Prostate gland (tissue), 2 donors: Measurements from ENCODE around the gene LGI1. TPM values are rescaled to one million over a fixed set of nuclear protein-coding genes. Genes with fewer than 3 reads are reported as not detected.

Experiments used
- DNase-seq: peaks from one replicate; pipeline ENCODE4 v3.0.0-alpha.2; 2019; ENCODE audit warnings: low spot score
- H3K27ac ChIP-seq, 2 donors: fragments of 200-600 bp; sonication (generic); 2 replicates each; pipeline ENCODE4 v1.5.1; 2017 to 2019
- H3K27me3 ChIP-seq: fragments of 200-600 bp; sonication (generic); replicated peaks from 2 replicates; pipeline ENCODE4 v1.5.1; 2019; ENCODE audit not compliant: insufficient read depth
- H3K36me3 ChIP-seq, 2 donors: fragments of 200-600 bp; sonication (generic); 1 replicate in 1 of 2; 2 replicates in 1 of 2; pipeline versions ENCODE4 v1.5.1 to v1.8.1; 2017 to 2019
- H3K4me1 ChIP-seq: fragments of 200-600 bp; sonication (generic); replicated peaks from 2 replicates; pipeline ENCODE4 v1.5.1; 2019
- H3K4me3 ChIP-seq, 2 donors: fragments of 200-600 bp; sonication (generic); 2 replicates each; pipeline ENCODE4 v1.5.1; 2017 to 2019
- H3K9me3 ChIP-seq: fragments of 200-600 bp; sonication (generic); 2 replicates; pipeline ENCODE4 v1.5.1; 2017
- POLR2A ChIP-seq: fragments of 450-650 bp; IDR thresholded peaks from one replicate; pipeline ENCODE4 v1.6.1; 2016; ENCODE audit warnings: antibody characterized with exemption, mild to moderate bottlenecking
- POLR2AphosphoS5 ChIP-seq: sonication (generic); formaldehyde crosslinking; IDR thresholded peaks from one replicate; pipeline ENCODE4 v1.6.1; 2017; ENCODE audit warnings: antibody characterized with exemption
- WGBS: methylation state at CpG from one replicate; pipeline ENCODE4 v1.1.5; 2018; 5-methylcytosine and 5-hydroxymethylcytosine counted together
- intact Hi-C: fragments of 100-400 bp; cut with DNase I; formaldehyde crosslinking; loops from one replicate; pipeline ENCODE4 v1.14.2; 2022
- total RNA-seq, 2 donors: library from RNA; depleted of rRNA; stranded (reverse); fragments of >200 nt; gene quantifications; one replicate each; pipeline ENCODE4 v1.1.0, GENCODE V29; 2016
- TF ChIP-seq, protein P1 (sequence below), 4 experiments: fragments of 200-600 bp in 2 of 4; fragments of 450-650 bp in 2 of 4; sonication (generic) in 2 of 4; IDR thresholded peaks; 1 replicate in 3 of 4; 2 replicates in 1 of 4; pipeline ENCODE4 v1.5.1; 2016 to 2019; ENCODE audit warnings: antibody characterized with exemption in 4 of 4, mild to moderate bottlenecking in 2 of 4, moderate library complexity in 2 of 4

LGI1 gene
- total RNA-seq, 2 donors from 2014 or later = 0.23 to 0.91 TPM

DNA sequence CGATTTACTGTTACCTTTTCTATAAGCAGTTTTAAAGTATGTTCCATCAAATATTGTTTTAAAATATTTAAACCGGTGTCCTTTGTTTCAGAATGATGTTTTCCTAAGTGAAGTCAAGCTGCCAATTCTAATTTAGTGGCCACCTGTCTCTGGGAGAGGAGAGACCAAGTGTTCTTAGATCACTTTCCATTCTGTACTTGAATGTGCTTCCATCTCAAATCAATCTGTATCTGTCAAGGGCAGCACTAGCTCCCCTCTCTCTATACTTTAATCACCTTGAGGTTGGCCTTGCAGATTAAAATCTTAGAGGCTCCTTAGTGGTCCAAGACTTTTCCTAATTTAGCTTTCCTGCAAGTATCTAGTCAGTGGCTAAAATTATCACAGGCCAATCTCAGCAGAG is 49.6 kb downstream of the LGI1 start:
- Histone ChIP-seq H3K36me3 (no peaks in the 10 kb centered on the region), H3K27ac (no peak overlapping the region), H3K4me1 (no peaks in the 10 kb centered on the region), H3K9me3 (no peaks in the 10 kb centered on the region), H3K4me3 (no peak overlapping the region), H3K27me3 (no peaks in the 10 kb centered on the region)
- intact Hi-C loops = no loop called here
- WGBS = 90% methylated on average over 2 of the region's 2 CpGs
- TF ChIP-seq, protein P1, sequence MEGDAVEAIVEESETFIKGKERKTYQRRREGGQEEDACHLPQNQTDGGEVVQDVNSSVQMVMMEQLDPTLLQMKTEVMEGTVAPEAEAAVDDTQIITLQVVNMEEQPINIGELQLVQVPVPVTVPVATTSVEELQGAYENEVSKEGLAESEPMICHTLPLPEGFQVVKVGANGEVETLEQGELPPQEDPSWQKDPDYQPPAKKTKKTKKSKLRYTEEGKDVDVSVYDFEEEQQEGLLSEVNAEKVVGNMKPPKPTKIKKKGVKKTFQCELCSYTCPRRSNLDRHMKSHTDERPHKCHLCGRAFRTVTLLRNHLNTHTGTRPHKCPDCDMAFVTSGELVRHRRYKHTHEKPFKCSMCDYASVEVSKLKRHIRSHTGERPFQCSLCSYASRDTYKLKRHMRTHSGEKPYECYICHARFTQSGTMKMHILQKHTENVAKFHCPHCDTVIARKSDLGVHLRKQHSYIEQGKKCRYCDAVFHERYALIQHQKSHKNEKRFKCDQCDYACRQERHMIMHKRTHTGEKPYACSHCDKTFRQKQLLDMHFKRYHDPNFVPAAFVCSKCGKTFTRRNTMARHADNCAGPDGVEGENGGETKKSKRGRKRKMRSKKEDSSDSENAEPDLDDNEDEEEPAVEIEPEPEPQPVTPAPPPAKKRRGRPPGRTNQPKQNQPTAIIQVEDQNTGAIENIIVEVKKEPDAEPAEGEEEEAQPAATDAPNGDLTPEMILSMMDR (IDR thresholded peaks at IDR 0.05) = no peak
- no peak for TF ChIP-seq POLR2AphosphoS5
- no peak for TF ChIP-seq POLR2A
- DNase-seq = no peak

DNA sequence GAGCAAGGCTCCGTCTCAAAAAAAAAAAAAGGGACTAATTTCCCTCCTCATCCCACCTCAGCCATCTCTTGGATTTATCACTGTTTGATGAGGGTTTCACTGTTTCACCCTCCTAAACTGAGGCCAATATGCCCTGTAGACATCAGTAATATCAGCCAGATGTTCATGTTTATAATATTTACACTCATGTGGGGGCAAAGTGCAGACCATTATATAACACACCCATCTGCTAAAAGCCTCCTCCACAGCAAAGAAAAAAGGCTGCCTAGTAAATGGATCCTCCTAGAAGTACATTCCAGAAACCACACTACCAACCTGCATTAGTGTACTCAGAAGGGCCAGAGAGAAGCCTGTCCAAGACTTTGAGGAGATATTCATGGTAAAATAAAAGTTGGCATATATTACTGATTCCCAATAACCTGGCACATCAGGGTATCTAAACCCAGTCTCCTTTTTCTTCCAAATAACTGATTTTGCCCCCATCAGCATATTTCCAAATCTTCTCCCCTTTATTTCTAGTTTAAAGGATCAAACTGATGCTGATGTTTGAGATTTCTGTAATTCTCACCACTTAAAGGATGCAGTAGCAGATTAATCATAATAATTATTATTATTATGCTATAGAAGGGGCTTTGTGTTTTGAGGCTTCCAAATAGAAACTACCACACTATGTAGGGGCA is 55.1 kb downstream of the LGI1 start:
- no peaks in the 10 kb centered on the region for H3K27me3 ChIP-seq
- no peaks in the 10 kb centered on the region for H3K36me3 ChIP-seq
- TF ChIP-seq, protein P1 (IDR thresholded peaks at IDR 0.05) = no peak
- no peaks in the 10 kb centered on the region for H3K9me3 ChIP-seq
- intact Hi-C loops = loop anchor here (10.0 kb wide), 1 partner anchor 248 kb away; the partner anchor contains the start of gene FFAR4
- no peak overlapping the region for H3K27ac ChIP-seq
- no peak for DNase-seq
- H3K4me1 ChIP-seq = no peaks in the 10 kb centered on the region
- H3K4me3 ChIP-seq = no peak overlapping the region
- WGBS = 65% methylated on average over 1 of the region's 1 CpG

DNA sequence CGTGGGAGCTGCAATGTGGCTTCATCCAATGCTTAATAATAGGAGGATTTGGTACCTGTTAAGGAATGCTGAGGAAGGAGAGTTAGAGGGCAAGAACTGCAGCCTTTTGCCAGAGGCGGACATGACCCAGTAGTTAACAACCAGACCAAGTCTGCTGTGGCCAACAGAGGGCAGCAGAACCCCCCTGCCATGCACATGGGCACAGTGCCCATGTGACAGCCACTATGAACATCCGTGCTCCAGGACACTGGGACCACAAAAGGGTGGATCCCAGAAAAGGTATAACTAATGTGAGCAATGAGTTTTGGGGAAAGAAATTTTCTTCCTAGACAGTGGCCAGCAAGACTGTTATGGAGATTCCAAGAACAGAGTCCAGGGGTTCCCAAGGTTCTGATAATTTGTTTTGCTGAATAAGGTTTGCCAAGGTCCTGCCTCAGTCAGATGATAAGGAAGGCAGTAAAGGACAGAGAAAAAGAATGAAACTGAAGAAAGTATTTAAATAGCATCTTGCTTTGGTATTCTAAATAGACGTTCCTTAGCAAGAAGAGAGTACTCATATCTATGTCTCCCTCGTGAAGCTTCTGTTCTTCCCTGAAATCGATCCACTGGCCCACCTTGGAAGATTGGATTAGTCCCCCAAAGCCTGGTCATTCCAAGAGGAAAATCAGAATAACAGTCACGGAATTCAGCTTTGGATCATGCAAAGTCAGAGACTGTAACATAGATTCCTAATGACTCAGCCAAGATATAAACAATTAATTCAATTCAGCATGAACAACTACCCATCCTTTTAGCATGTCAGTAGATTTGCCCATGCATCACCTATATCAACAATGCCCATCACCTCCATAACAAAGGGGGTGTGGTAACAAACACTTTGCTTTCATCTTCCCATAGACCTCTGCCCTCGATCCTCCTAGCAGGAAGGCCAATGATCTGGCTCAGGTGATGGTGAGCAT is 56.0 kb downstream of the LGI1 start:
- Histone ChIP-seq H3K27ac (no peak overlapping the region), H3K36me3 (no peaks in the 10 kb centered on the region), H3K4me1 (no peaks in the 10 kb centered on the region), H3K27me3 (no peaks in the 10 kb centered on the region), H3K9me3 (no peaks in the 10 kb centered on the region), H3K4me3 (no peak overlapping the region)
- DNase-seq = peak; percentile 16
- TF ChIP-seq POLR2AphosphoS5 = no peak
- TF ChIP-seq, protein P1 (IDR thresholded peaks at IDR 0.05) = peak in 3 of 4 experiments; percentile 12 to 34 (median 31)
- intact Hi-C loops = loop anchor here (10.0 kb wide), 1 partner anchor 249 kb away; the partner anchor contains the start of gene FFAR4
- 65% methylated on average over 8 of the region's 8 CpGs for WGBS

DNA sequence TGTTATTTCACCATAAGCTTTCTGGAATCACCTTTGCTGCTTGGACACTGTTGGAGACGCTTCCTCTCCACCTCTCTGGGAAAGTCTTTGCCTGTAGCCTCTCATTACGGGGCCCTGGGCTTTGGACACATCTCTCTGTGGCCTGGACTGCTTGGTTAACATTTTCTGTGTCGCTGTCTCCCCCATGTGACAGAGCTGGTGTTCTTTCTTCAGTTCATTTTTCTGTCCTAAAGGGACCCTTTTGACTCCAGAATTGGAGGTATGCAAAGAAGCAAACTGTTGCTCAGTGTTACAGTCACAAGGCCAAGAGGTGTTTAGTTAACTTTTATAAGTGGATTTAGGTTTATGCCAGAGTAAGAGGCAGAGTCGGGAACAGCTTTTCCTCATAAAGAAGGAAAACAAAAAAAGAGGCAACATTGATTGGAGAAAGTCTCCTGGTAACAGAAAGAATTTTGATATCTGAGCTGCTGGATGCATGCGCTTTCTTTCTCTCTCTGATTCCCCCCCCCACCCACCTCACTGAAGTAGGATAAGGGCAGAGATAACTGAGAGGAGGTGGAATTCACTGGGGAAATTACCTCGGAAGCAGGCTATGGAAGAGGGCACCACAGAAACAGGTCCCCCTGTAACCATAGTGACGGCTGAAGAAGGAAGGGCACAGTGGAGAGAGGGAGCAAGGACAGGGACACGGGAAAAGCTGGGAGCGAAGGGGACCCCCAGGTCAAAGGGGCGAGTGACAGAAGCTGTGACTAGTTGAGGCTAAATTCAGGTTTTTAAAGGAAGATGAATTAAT is 57.8 kb downstream of the LGI1 start:
- no peak for DNase-seq
- Histone ChIP-seq H3K27ac (no peak overlapping the region), H3K27me3 (no peaks in the 10 kb centered on the region), H3K9me3 (no peaks in the 10 kb centered on the region), H3K4me1 (no peaks in the 10 kb centered on the region), H3K4me3 (no peak overlapping the region), H3K36me3 (no peaks in the 10 kb centered on the region)
- intact Hi-C loops = loop anchor here (2.0 to 10.0 kb wide), 2 partner anchors 111 to 251 kb away; partner anchors contain the start of gene FFAR4
- 31% methylated on average over 10 of the region's 10 CpGs for WGBS
- TF ChIP-seq POLR2A (no peak), POLR2AphosphoS5 (no peak)
- TF ChIP-seq, protein P1 (IDR thresholded peaks at IDR 0.05) = no peak
